Upper lobe of left lung (tissue), 6 donors: ENCODE data around the gene COL9A2. TPM values are rescaled to one million over a fixed set of nuclear protein-coding genes. Genes with fewer than 3 reads are reported as not detected.

Source experiments
- ATAC-seq, 2 donors: fragments of 200-7000 bp; cut with Tn5 transposase; one replicate each; pipeline ENCODE4 v1.9.1; 2022; ENCODE audit warnings: mild to moderate bottlenecking in 2 of 2, moderate library complexity in 2 of 2; ENCODE audit not compliant: low FRiP score in 2 of 2
- DNase-seq, 2 donors: peaks; one replicate each; pipeline ENCODE4 v3.0.0-alpha.2; 2019 to 2020
- H3K27ac ChIP-seq, 4 donors: fragments of 200-600 bp; sonication (generic); one replicate each; pipeline ENCODE4 v1.5.1; 2016 to 2019
- H3K27me3 ChIP-seq, 4 donors: fragments of 200-600 bp; sonication (generic); one replicate each; pipeline ENCODE4 v1.5.1; 2017 to 2019
- H3K36me3 ChIP-seq, 4 donors: fragments of 200-600 bp; sonication (generic); one replicate each; pipeline ENCODE4 v1.5.1; 2016 to 2019
- H3K4me1 ChIP-seq, 4 donors: fragments of 200-600 bp; sonication (generic); one replicate each; pipeline ENCODE4 v1.5.1; 2018 to 2019
- H3K4me3 ChIP-seq, 4 donors: fragments of 200-600 bp; sonication (generic); one replicate each; pipeline ENCODE4 v1.5.1; 2017 to 2019; ENCODE audit warnings: mild to moderate bottlenecking in 2 of 4, moderate library complexity in 1 of 4
- H3K9me3 ChIP-seq, 4 donors: fragments of 200-600 bp; sonication (generic); one replicate each; pipeline ENCODE4 v1.5.1; 2018 to 2019
- EP300 ChIP-seq, 4 donors: sonication (generic); formaldehyde crosslinking; IDR thresholded peaks; one replicate each; pipeline ENCODE4 v1.5.1; 2017; ENCODE audit warnings: antibody characterized with exemption in 4 of 4, control low read depth in 2 of 4
- POLR2A ChIP-seq, 4 donors: fragments of 450-650 bp; IDR thresholded peaks; one replicate each; pipeline ENCODE4 v1.5.1; 2016 to 2017; ENCODE audit warnings: antibody characterized with exemption in 4 of 4, mild to moderate bottlenecking in 2 of 4
- POLR2AphosphoS5 ChIP-seq, 2 donors: sonication (generic); formaldehyde crosslinking; IDR thresholded peaks; one replicate each; pipeline ENCODE4 v1.5.1; 2017; ENCODE audit warnings: antibody characterized with exemption in 2 of 2
- WGBS, 2 donors: methylation state at CpG; one replicate each; pipeline ENCODE4 v1.1.5; 2017 to 2018; 5-methylcytosine and 5-hydroxymethylcytosine counted together
- total RNA-seq, 6 donors: library from RNA; depleted of rRNA in 4 of 6; stranded (reverse); fragments of >200 nt in 4 of 6; gene quantifications; one replicate each; pipeline versions ENCODE4 v1.1.0 to v1.2.1, GENCODE V29; 2016 to 2021
- TF ChIP-seq, protein P1 (sequence below), 6 experiments: fragments of 450-650 bp in 4 of 6; fragments of 200-600 bp in 2 of 6; sonication (generic) in 2 of 6; IDR thresholded peaks; one replicate each; pipeline ENCODE4 v1.5.1; 2016 to 2019; ENCODE audit warnings: antibody characterized with exemption in 6 of 6
- donor health status: DM: no; HTN: no; CAD: no; lungs with moderate emphysema.
- donor health status: DM: no; HTN: yes; CAD: no; lungs with severe emphysema.

COL9A2 gene
- total RNA-seq, 6 donors from 2014 or later, result 4.2 to 30.4 (median 5.2) TPM

GRCh38 chr1:40318970-40319621 lies 2.0 kb upstream of the COL9A2 start:
- peaks cover 2 to 22% (median 15%) of the 10 kb centered on the region in 4 donors for H3K27me3 ChIP-seq
- no peak overlapping the region for H3K4me3 ChIP-seq
- peaks cover 18 to 30% (median 26%) of the 10 kb centered on the region in 4 donors for H3K4me1 ChIP-seq
- H3K9me3 ChIP-seq, result no peaks in the 10 kb centered on the region
- no peak overlapping the region for H3K27ac ChIP-seq
- DNase-seq (no peak), ATAC-seq (no peak)
- no peaks in the 10 kb centered on the region for H3K36me3 ChIP-seq
- 93 to 98% methylated on average over 2 to 4 of the region's 4 CpGs for WGBS, 2 donors
- TF ChIP-seq EP300 (IDR thresholded peaks at IDR 0.05) (no peak), POLR2AphosphoS5 (IDR thresholded peaks at IDR 0.05) (no peak), POLR2A (IDR thresholded peaks at IDR 0.05) (no peak)
- TF ChIP-seq, protein P1, sequence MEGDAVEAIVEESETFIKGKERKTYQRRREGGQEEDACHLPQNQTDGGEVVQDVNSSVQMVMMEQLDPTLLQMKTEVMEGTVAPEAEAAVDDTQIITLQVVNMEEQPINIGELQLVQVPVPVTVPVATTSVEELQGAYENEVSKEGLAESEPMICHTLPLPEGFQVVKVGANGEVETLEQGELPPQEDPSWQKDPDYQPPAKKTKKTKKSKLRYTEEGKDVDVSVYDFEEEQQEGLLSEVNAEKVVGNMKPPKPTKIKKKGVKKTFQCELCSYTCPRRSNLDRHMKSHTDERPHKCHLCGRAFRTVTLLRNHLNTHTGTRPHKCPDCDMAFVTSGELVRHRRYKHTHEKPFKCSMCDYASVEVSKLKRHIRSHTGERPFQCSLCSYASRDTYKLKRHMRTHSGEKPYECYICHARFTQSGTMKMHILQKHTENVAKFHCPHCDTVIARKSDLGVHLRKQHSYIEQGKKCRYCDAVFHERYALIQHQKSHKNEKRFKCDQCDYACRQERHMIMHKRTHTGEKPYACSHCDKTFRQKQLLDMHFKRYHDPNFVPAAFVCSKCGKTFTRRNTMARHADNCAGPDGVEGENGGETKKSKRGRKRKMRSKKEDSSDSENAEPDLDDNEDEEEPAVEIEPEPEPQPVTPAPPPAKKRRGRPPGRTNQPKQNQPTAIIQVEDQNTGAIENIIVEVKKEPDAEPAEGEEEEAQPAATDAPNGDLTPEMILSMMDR (IDR thresholded peaks at IDR 0.05), result no peak

GRCh38 chr1:40318476-40318875 lies 1.4 kb upstream of the COL9A2 start:
- peaks cover 18 to 30% (median 26%) of the 10 kb centered on the region in 4 donors for H3K4me1 ChIP-seq
- H3K27ac ChIP-seq, result no peak overlapping the region
- DNase-seq (no peak), ATAC-seq (no peak)
- H3K9me3 ChIP-seq, result no peaks in the 10 kb centered on the region
- no peaks in the 10 kb centered on the region for H3K36me3 ChIP-seq
- no peak for TF ChIP-seq POLR2A (IDR thresholded peaks at IDR 0.05)
- TF ChIP-seq POLR2AphosphoS5 (IDR thresholded peaks at IDR 0.05), result no peak
- TF ChIP-seq, protein P1 (IDR thresholded peaks at IDR 0.05), result no peak
- no peak for TF ChIP-seq EP300 (IDR thresholded peaks at IDR 0.05)
- WGBS, 2 donors, result 94 to 95% methylated on average over 4 of the region's 4 CpGs
- H3K4me3 ChIP-seq, result no peak overlapping the region
- H3K27me3 ChIP-seq, result peaks cover 2 to 22% (median 15%) of the 10 kb centered on the region in 4 donors

DNA sequence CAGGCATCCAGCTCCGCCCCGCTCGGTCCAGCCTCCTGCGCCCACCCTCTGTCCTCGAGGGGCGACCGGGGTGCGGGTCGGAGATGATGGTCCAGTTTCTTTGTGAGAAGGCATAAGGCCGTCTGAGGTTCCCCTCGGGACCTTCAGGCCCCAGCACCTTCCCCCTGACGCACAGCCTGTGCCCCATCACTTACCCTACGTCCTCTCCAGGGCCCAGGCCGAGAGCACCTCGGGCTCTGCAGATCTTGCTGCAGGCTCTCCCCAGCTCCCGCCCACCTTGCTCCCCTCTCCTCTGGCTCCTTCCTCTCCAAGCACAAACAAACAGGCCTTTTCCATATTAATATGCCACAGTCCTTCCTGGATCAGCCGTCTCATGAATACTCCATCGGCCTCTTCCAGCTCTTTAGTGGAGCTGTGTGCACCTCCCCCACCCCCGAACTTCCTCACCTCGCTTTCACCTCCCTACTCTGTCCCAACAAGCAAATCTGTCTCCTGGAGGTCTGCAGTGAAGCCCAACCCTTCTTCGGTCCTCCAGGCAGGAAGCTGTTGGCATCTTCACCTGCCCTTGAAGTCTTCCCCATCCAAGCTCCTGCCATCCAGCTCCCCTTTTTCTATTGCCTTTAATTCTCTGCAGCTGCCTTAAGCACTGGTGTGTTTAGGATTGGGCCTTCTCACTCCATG lies 448 bp upstream of the COL9A2 start:
- H3K27me3 ChIP-seq, result peaks cover 2 to 22% (median 15%) of the 10 kb centered on the region in 4 donors
- no peaks in the 10 kb centered on the region for H3K36me3 ChIP-seq
- peak overlapping the region in 3 of 4 donors; percentile 42 to 54 (median 46) for H3K4me3 ChIP-seq
- peaks cover 18 to 30% (median 28%) of the 10 kb centered on the region in 4 donors for H3K4me1 ChIP-seq
- ATAC-seq (no peak), DNase-seq (no peak)
- TF ChIP-seq, protein P1 (IDR thresholded peaks at IDR 0.05), result no peak
- TF ChIP-seq POLR2A (IDR thresholded peaks at IDR 0.05) (no peak), POLR2AphosphoS5 (IDR thresholded peaks at IDR 0.05) (no peak), EP300 (IDR thresholded peaks at IDR 0.05) (no peak)
- H3K9me3 ChIP-seq, result no peaks in the 10 kb centered on the region
- no peak overlapping the region for H3K27ac ChIP-seq
- 30 to 45% methylated on average over 11 to 21 of the region's 21 CpGs for WGBS, 2 donors

- peak in 1 of 2 donors; percentile 77 for DNase-seq
- H3K4me1 ChIP-seq, result peaks cover 18 to 35% (median 28%) of the 10 kb centered on the region in 4 donors
- H3K4me3 ChIP-seq, result peak overlapping the region in 3 of 4 donors; percentile 42 to 54 (median 46)
- ATAC-seq, result peak; percentile 31 to 37
- no peaks in the 10 kb centered on the region for H3K36me3 ChIP-seq
- peaks cover 2 to 22% (median 15%) of the 10 kb centered on the region in 4 donors for H3K27me3 ChIP-seq
- no peaks in the 10 kb centered on the region for H3K9me3 ChIP-seq
- 5 to 10% methylated on average over 15 to 30 of the region's 41 CpGs for WGBS, 2 donors
- no peak overlapping the region for H3K27ac ChIP-seq
- TF ChIP-seq EP300 (IDR thresholded peaks at IDR 0.05) (no peak), POLR2A (IDR thresholded peaks at IDR 0.05) (no peak), POLR2AphosphoS5 (IDR thresholded peaks at IDR 0.05) (no peak)
- TF ChIP-seq, protein P1 (IDR thresholded peaks at IDR 0.05), result no peak
Observed at GRCh38 chr1:40315795-40316594, 1.1 kb downstream of the COL9A2 start.
